Astrocyte (in vitro differentiated cells and primary cell): ENCODE data around the gene RTN4IP1.

Experiments
- EZH2 ChIP-seq: IDR thresholded peaks from 2 replicates; pipeline ENCODE4 v1.6.1; 2012; ENCODE audit warnings: mild to moderate bottlenecking, low read length, inconsistent platforms; ENCODE audit not compliant: insufficient read depth
- TF ChIP-seq, protein P1 (sequence below): IDR thresholded peaks from 2 replicates; pipeline ENCODE4 v1.5.1; 2011; ENCODE audit warnings: low read depth, mild to moderate bottlenecking, inconsistent platforms, low read length, moderate library complexity; ENCODE audit not compliant: insufficient read depth

DNA sequence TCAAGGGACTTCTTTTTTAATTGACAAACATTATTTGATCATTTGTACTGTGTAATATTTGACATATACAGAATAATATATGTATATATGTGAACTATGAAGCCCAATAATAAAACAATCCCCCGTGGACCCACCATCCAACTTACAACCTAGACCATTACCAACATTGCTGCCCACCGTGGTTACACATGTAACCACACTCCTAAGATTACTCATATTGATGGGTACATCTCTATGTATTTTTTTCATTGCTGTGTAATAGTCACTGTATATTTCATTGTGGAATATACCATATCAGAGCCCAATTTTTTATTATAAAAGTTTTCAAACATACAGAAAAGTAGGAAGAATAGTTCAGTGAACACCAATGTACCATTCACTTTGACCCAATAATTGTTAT, 94.3 kb downstream of the RTN4IP1 start:
- TF ChIP-seq, protein P1, sequence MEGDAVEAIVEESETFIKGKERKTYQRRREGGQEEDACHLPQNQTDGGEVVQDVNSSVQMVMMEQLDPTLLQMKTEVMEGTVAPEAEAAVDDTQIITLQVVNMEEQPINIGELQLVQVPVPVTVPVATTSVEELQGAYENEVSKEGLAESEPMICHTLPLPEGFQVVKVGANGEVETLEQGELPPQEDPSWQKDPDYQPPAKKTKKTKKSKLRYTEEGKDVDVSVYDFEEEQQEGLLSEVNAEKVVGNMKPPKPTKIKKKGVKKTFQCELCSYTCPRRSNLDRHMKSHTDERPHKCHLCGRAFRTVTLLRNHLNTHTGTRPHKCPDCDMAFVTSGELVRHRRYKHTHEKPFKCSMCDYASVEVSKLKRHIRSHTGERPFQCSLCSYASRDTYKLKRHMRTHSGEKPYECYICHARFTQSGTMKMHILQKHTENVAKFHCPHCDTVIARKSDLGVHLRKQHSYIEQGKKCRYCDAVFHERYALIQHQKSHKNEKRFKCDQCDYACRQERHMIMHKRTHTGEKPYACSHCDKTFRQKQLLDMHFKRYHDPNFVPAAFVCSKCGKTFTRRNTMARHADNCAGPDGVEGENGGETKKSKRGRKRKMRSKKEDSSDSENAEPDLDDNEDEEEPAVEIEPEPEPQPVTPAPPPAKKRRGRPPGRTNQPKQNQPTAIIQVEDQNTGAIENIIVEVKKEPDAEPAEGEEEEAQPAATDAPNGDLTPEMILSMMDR, result no peak
- no peak for TF ChIP-seq EZH2
